Epithelial cell of proximal tubule (primary cell): ENCODE results near the gene E2F3. TPM values are rescaled to one million over a fixed set of nuclear protein-coding genes. Genes with fewer than 3 reads are reported as not detected.

Experiments
- DNase-seq: peaks from one replicate; pipeline ENCODE4 v3.0.0-alpha.2; 2011; ENCODE audit warnings: low read depth
- H3K4me3 ChIP-seq: 2 replicates; pipeline ENCODE4 v1.5.1; 2011; ENCODE audit warnings: low read depth, mild to moderate bottlenecking, low read length
- CTCF ChIP-seq: conservative IDR thresholded peaks from 2 replicates; pipeline ENCODE4 v1.5.1; 2012; ENCODE audit warnings: low read depth, mild to moderate bottlenecking, low read length
- total RNA-seq: library from RNA; depleted of rRNA; stranded (reverse); fragments of >200 nt; gene quantifications from 2 replicates; pipeline ENCODE4 v1.2.3, GENCODE V29; 2015

Gene E2F3
- total RNA-seq, 1 donor from 2014 or later = 12.5 TPM

GRCh38 chr6:20377623-20378265, 23.9 kb upstream of the E2F3 start:
- no peak overlapping the region for H3K4me3 ChIP-seq
- no peak for DNase-seq
- no peak for TF ChIP-seq CTCF

- DNase-seq = no peak
- TF ChIP-seq CTCF = no peak
- no peak overlapping the region for H3K4me3 ChIP-seq
These were observed 22.4 kb upstream of the E2F3 start for GRCh38 chr6:20379231-20379630.

GRCh38 chr6:20386218-20386617, 15.5 kb upstream of the E2F3 start:
- DNase-seq = no peak
- no peak for TF ChIP-seq CTCF
- no peak overlapping the region for H3K4me3 ChIP-seq

GRCh38 chr6:20389066-20389465, 12.6 kb upstream of the E2F3 start:
- no peak overlapping the region for H3K4me3 ChIP-seq
- DNase-seq = no peak
- TF ChIP-seq CTCF = no peak

- no peak for TF ChIP-seq CTCF
- H3K4me3 ChIP-seq = no peak overlapping the region
- DNase-seq = no peak
These were observed 8.4 kb upstream of the E2F3 start for GRCh38 chr6:20393297-20393696.

- H3K4me3 ChIP-seq = no peak overlapping the region
- no peak for TF ChIP-seq CTCF
- no peak for DNase-seq
These were observed 2.2 kb upstream of the E2F3 start for GRCh38 chr6:20399518-20399917.
